H1 (cell line): ENCODE measurements around the gene NASP.

Experiments
- ATF3 ChIP-seq: IDR thresholded peaks from 2 replicates; pipeline ENCODE4 v1.6.1; 2011; ENCODE audit warnings: low read depth, mild to moderate bottlenecking, low read length; ENCODE audit not compliant: insufficient read depth
- CTCF ChIP-seq, 3 experiments: IDR thresholded peaks; 1 replicate in 2 of 3; 2 replicates in 1 of 3; pipeline versions ENCODE4 v1.5.1 to v1.6.1; 2011; ENCODE audit warnings: low read length in 3 of 3, mild to moderate bottlenecking in 3 of 3, inconsistent platforms in 2 of 3, low read depth in 1 of 3, moderate library complexity in 1 of 3; ENCODE audit not compliant: insufficient read depth in 1 of 3; ENCODE audit errors: control extremely low read depth in 1 of 3
- E2F6 ChIP-seq: IDR thresholded peaks from 2 replicates; pipeline ENCODE4 v1.6.1; 2012; ENCODE audit warnings: inconsistent platforms
- EP300 ChIP-seq, 2 experiments: IDR thresholded peaks; 1 replicate in 1 of 2; 2 replicates in 1 of 2; pipeline ENCODE4 v1.6.1; 2011 to 2012; ENCODE audit warnings: low read depth in 2 of 2, low read length in 2 of 2, mild to moderate bottlenecking in 2 of 2, borderline replicate concordance in 1 of 2, inconsistent platforms in 1 of 2, moderate library complexity in 1 of 2
- EZH2 ChIP-seq: fragments of 200-600 bp; sonication (generic); IDR thresholded peaks from 2 replicates; pipeline ENCODE4 v1.7.1; 2012; ENCODE audit warnings: low read depth, mild to moderate bottlenecking, moderate library complexity, low read length, inconsistent platforms; ENCODE audit not compliant: severe bottlenecking
- FOSL1 ChIP-seq: IDR thresholded peaks from 2 replicates; pipeline ENCODE4 v1.6.1; 2011; ENCODE audit warnings: mild to moderate bottlenecking, low read depth, low read length, moderate library complexity; ENCODE audit not compliant: insufficient read depth
- JUN ChIP-seq: IDR thresholded peaks from 2 replicates; pipeline ENCODE4 v1.6.1; 2011; ENCODE audit warnings: low read depth, mild to moderate bottlenecking, improper control_type of control experiment, low read length
- KDM1A ChIP-seq: fragments of 200-600, 300-600 bp; sonication (generic); IDR thresholded peaks from 2 replicates; pipeline ENCODE4 v1.7.1; 2016; ENCODE audit warnings: mild to moderate bottlenecking, low read length, borderline replicate concordance
- SP2 ChIP-seq: IDR thresholded peaks from 2 replicates; pipeline ENCODE4 v1.6.1; 2012; ENCODE audit warnings: mild to moderate bottlenecking, low read length, inconsistent platforms
- TEAD4 ChIP-seq: IDR thresholded peaks from 2 replicates; pipeline ENCODE4 v1.6.1; 2012; ENCODE audit warnings: low read depth, low read length, inconsistent platforms, mixed read lengths

- TF ChIP-seq KDM1A, result no peak
- no peak for TF ChIP-seq CTCF (IDR thresholded peaks at IDR 0.05; ENCODE audit: control extremely low read depth in 1 of 3, insufficient read depth in 1 of 3, low read depth in 1 of 3, low read length in 3 of 3)
- no peak for TF ChIP-seq FOSL1
- no peak for TF ChIP-seq E2F6
- no peak for TF ChIP-seq EZH2
- TF ChIP-seq JUN, result no peak
- no peak for TF ChIP-seq ATF3
- TF ChIP-seq SP2, result no peak
- TF ChIP-seq TEAD4, result no peak
- no peak for TF ChIP-seq EP300 (IDR thresholded peaks at IDR 0.05; ENCODE audit: borderline replicate concordance in 1 of 2, low read depth in 2 of 2, low read length in 2 of 2)
These were observed 2.9 kb downstream of the NASP start for GRCh38 chr1:45586769-45587168.
